Measurements from ENCODE around the gene PTGS1. TPM values are rescaled to one million over a fixed set of nuclear protein-coding genes. Genes with fewer than 3 reads are reported as not detected.

The PTGS1 gene
- total RNA-seq, 2 donors from 2014 or later = 0.13 to 0.37 TPM

GRCh38 chr9:122377241-122378164 lies 6.7 kb downstream of the PTGS1 start:
- no peak overlapping the region for H3K4me3 Mint-ChIP-seq
- H3K4me1 Mint-ChIP-seq = no peaks in the 10 kb centered on the region
- H3K27ac Mint-ChIP-seq = no peak overlapping the region
- peaks cover 12% of the 10 kb centered on the region for H3K27me3 Mint-ChIP-seq
- no peaks in the 10 kb centered on the region for H3K36me3 Mint-ChIP-seq (ENCODE audit: low read depth)
- ATAC-seq (replicated peaks) = no peak
- H3K9me3 Mint-ChIP-seq = no peaks in the 10 kb centered on the region

DNA sequence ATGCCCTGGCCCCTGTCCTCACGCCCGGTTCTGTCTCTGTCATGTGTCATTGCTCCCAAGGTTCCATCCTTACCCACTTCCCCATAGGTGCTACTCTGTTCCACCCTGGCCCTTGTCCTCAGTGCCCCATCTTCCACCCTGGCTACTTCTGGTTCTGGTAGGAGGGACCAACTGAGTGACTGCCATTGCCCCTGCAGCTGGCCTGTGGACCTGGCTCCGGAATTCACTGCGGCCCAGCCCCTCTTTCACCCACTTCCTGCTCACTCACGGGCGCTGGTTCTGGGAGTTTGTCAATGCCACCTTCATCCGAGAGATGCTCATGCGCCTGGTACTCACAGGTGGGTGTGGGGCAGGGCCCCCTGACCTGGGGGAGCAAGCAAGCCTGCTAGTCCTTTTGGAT lies 7.4 kb downstream of the PTGS1 start:
- no peak overlapping the region for H3K4me3 Mint-ChIP-seq
- peaks cover 10% of the 10 kb centered on the region for H3K27me3 Mint-ChIP-seq
- H3K9me3 Mint-ChIP-seq = no peaks in the 10 kb centered on the region
- no peaks in the 10 kb centered on the region for H3K36me3 Mint-ChIP-seq (ENCODE audit: low read depth)
- no peak overlapping the region for H3K27ac Mint-ChIP-seq
- ATAC-seq (replicated peaks) = no peak
- peaks cover 5% of the 10 kb centered on the region for H3K4me1 Mint-ChIP-seq

- ATAC-seq (replicated peaks) = no peak
- Mint-ChIP-seq H3K27me3 (peaks cover 10% of the 10 kb centered on the region), H3K27ac (no peak overlapping the region), H3K4me1 (peaks cover 5% of the 10 kb centered on the region), H3K4me3 (no peak overlapping the region), H3K36me3 (ENCODE audit: low read depth) (no peaks in the 10 kb centered on the region), H3K9me3 (no peaks in the 10 kb centered on the region)
Measured at GRCh38 chr9:122379340-122379739, 8.5 kb downstream of the PTGS1 start.

GRCh38 chr9:122380293-122380692 lies 9.5 kb downstream of the PTGS1 start:
- Mint-ChIP-seq H3K4me3 (no peak overlapping the region), H3K36me3 (ENCODE audit: low read depth) (no peaks in the 10 kb centered on the region), H3K27me3 (peaks cover 10% of the 10 kb centered on the region), H3K27ac (no peak overlapping the region), H3K9me3 (no peaks in the 10 kb centered on the region), H3K4me1 (peaks cover 5% of the 10 kb centered on the region)
- ATAC-seq (replicated peaks) = no peak

GRCh38 chr9:122381206-122381950 lies 10.6 kb downstream of the PTGS1 start:
- Mint-ChIP-seq H3K4me1 (peaks cover 5% of the 10 kb centered on the region), H3K27me3 (peaks cover 10% of the 10 kb centered on the region), H3K36me3 (ENCODE audit: low read depth) (no peaks in the 10 kb centered on the region), H3K9me3 (no peaks in the 10 kb centered on the region), H3K4me3 (no peak overlapping the region), H3K27ac (no peak overlapping the region)
- no peak for ATAC-seq (replicated peaks)

GRCh38 chr9:122382901-122383850 lies 12.4 kb downstream of the PTGS1 start:
- H3K27ac Mint-ChIP-seq = no peak overlapping the region
- no peaks in the 10 kb centered on the region for H3K9me3 Mint-ChIP-seq
- H3K4me1 Mint-ChIP-seq = peaks cover 5% of the 10 kb centered on the region
- H3K4me3 Mint-ChIP-seq = no peak overlapping the region
- peaks cover 7% of the 10 kb centered on the region for H3K27me3 Mint-ChIP-seq
- no peak for ATAC-seq (replicated peaks)
- no peaks in the 10 kb centered on the region for H3K36me3 Mint-ChIP-seq (ENCODE audit: low read depth)

- Mint-ChIP-seq H3K4me1 (peaks cover 5% of the 10 kb centered on the region), H3K4me3 (no peak overlapping the region), H3K27me3 (peaks cover 5% of the 10 kb centered on the region), H3K27ac (no peak overlapping the region), H3K36me3 (ENCODE audit: low read depth) (no peaks in the 10 kb centered on the region), H3K9me3 (no peaks in the 10 kb centered on the region)
- ATAC-seq (replicated peaks) = no peak
Measured at GRCh38 chr9:122383992-122384461, 13.2 kb downstream of the PTGS1 start.

DNA sequence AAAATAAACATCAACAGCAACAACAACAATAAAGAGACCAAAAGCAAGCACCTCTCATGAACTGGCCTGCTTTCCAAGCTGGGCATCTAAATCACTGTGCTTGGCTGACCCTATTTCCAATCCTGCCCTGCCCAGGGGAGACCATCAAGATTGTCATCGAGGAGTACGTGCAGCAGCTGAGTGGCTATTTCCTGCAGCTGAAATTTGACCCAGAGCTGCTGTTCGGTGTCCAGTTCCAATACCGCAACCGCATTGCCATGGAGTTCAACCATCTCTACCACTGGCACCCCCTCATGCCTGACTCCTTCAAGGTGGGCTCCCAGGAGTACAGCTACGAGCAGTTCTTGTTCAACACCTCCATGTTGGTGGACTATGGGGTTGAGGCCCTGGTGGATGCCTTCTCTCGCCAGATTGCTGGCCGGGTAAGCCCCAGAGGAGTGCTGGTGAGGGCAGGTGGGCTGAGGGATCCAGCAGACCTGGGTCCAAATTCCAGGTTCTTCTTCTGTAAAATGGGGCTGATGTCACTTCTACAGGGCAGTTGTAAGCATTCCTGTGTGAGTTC lies 15.6 kb downstream of the PTGS1 start:
- H3K9me3 Mint-ChIP-seq = no peaks in the 10 kb centered on the region
- no peak overlapping the region for H3K4me3 Mint-ChIP-seq
- H3K4me1 Mint-ChIP-seq = peaks cover 5% of the 10 kb centered on the region
- ATAC-seq (replicated peaks) = no peak
- no peak overlapping the region for H3K27ac Mint-ChIP-seq
- H3K27me3 Mint-ChIP-seq = peaks cover 20% of the 10 kb centered on the region
- H3K36me3 Mint-ChIP-seq (ENCODE audit: low read depth) = no peaks in the 10 kb centered on the region

- Mint-ChIP-seq H3K27me3 (peaks cover 26% of the 10 kb centered on the region), H3K4me1 (peaks cover 5% of the 10 kb centered on the region), H3K36me3 (ENCODE audit: low read depth) (no peaks in the 10 kb centered on the region), H3K4me3 (no peak overlapping the region), H3K9me3 (no peaks in the 10 kb centered on the region), H3K27ac (no peak overlapping the region)
- ATAC-seq (replicated peaks) = no peak
Measured at GRCh38 chr9:122387536-122387935, 16.7 kb downstream of the PTGS1 start.

GRCh38 chr9:122389195-122389594 lies 18.4 kb downstream of the PTGS1 start:
- ATAC-seq (replicated peaks) = no peak
- Mint-ChIP-seq H3K4me1 (no peaks in the 10 kb centered on the region), H3K27me3 (peaks cover 22% of the 10 kb centered on the region), H3K4me3 (no peak overlapping the region), H3K9me3 (no peaks in the 10 kb centered on the region), H3K36me3 (ENCODE audit: low read depth) (no peaks in the 10 kb centered on the region), H3K27ac (no peak overlapping the region)

- H3K4me3 Mint-ChIP-seq = no peak overlapping the region
- ATAC-seq (replicated peaks) = no peak
Measured at GRCh38 chr9:122389799-122390481, 19.1 kb downstream of the PTGS1 start.

DNA sequence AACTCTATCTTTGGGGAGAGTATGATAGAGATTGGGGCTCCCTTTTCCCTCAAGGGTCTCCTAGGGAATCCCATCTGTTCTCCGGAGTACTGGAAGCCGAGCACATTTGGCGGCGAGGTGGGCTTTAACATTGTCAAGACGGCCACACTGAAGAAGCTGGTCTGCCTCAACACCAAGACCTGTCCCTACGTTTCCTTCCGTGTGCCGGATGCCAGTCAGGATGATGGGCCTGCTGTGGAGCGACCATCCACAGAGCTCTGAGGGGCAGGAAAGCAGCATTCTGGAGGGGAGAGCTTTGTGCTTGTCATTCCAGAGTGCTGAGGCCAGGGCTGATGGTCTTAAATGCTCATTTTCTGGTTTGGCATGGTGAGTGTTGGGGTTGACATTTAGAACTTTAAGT lies 21.5 kb downstream of the PTGS1 start:
- no peaks in the 10 kb centered on the region for H3K36me3 Mint-ChIP-seq (ENCODE audit: low read depth)
- no peaks in the 10 kb centered on the region for H3K4me1 Mint-ChIP-seq
- peaks cover 25% of the 10 kb centered on the region for H3K27me3 Mint-ChIP-seq
- H3K9me3 Mint-ChIP-seq = no peaks in the 10 kb centered on the region
- no peak overlapping the region for H3K4me3 Mint-ChIP-seq
- ATAC-seq (replicated peaks) = no peak
- H3K27ac Mint-ChIP-seq = no peak overlapping the region

More at GRCh38 chr9:122389799-122390481, 19.1 kb downstream of the PTGS1 start:
- H3K4me1 Mint-ChIP-seq = no peaks in the 10 kb centered on the region
- H3K27ac Mint-ChIP-seq = no peak overlapping the region
- H3K27me3 Mint-ChIP-seq = peaks cover 25% of the 10 kb centered on the region
- H3K9me3 Mint-ChIP-seq = no peaks in the 10 kb centered on the region
- no peaks in the 10 kb centered on the region for H3K36me3 Mint-ChIP-seq (ENCODE audit: low read depth)

- H3K27ac Mint-ChIP-seq = no peak overlapping the region
- no peaks in the 10 kb centered on the region for H3K9me3 Mint-ChIP-seq
- no peak for ATAC-seq (replicated peaks)
- H3K4me3 Mint-ChIP-seq = no peak overlapping the region
- H3K27me3 Mint-ChIP-seq = peaks cover 25% of the 10 kb centered on the region
- H3K36me3 Mint-ChIP-seq (ENCODE audit: low read depth) = no peaks in the 10 kb centered on the region
- H3K4me1 Mint-ChIP-seq = no peaks in the 10 kb centered on the region
Measured at GRCh38 chr9:122392714-122393113, 21.9 kb downstream of the PTGS1 start.
